Progenitor cell of endocrine pancreas (in vitro differentiated cells): ENCODE measurements around the gene BHLHE23. TPM values are rescaled to one million over a fixed set of nuclear protein-coding genes. Genes with fewer than 3 reads are reported as not detected.

Experiments
- DNase-seq: peaks from one replicate; pipeline ENCODE4 v3.0.0; 2021; ENCODE audit warnings: low spot score; ENCODE audit not compliant: unreplicated experiment
- H3K27ac Mint-ChIP-seq: 2 replicates; pipeline ENCODE4 v1.8.0; 2021; ENCODE audit warnings: mild to moderate bottlenecking, moderate library complexity, mixed read lengths
- H3K27me3 Mint-ChIP-seq: 2 replicates; pipeline ENCODE4 v1.8.0; 2021; ENCODE audit warnings: mixed read lengths
- H3K36me3 Mint-ChIP-seq: 2 replicates; pipeline ENCODE4 v1.8.0; 2022; ENCODE audit warnings: mixed read lengths; ENCODE audit not compliant: insufficient read depth
- H3K4me1 Mint-ChIP-seq: 2 replicates; pipeline ENCODE4 v1.8.0; 2021; ENCODE audit warnings: low read depth, mixed read lengths
- H3K4me3 Mint-ChIP-seq: 2 replicates; pipeline ENCODE4 v1.8.0; 2021; ENCODE audit warnings: low read depth, mild to moderate bottlenecking, moderate library complexity, mixed read lengths
- H3K9me3 Mint-ChIP-seq: 2 replicates; pipeline ENCODE4 v1.8.0; 2021; ENCODE audit warnings: low read depth, mixed read lengths
- CTCF ChIP-seq: fragments of 200-600 bp; sonication (generic); IDR thresholded peaks from one replicate; pipeline ENCODE4 v1.5.0; 2021; ENCODE audit warnings: antibody characterized with exemption, mild to moderate bottlenecking; ENCODE audit not compliant: unreplicated experiment
- total RNA-seq: library from RNA; stranded (reverse); gene quantifications from 2 replicates; pipeline ENCODE4 v1.2.1, GENCODE V29; 2021

Gene BHLHE23
- total RNA-seq, 1 donor from 2014 or later = not detected

- H3K27ac Mint-ChIP-seq = no peak overlapping the region
- no peak for DNase-seq
- H3K9me3 Mint-ChIP-seq = no peaks in the 10 kb centered on the region
- no peak for TF ChIP-seq CTCF
- H3K36me3 Mint-ChIP-seq = no peaks in the 10 kb centered on the region
- H3K4me3 Mint-ChIP-seq = no peak overlapping the region
- H3K27me3 Mint-ChIP-seq = peaks cover 75% of the 10 kb centered on the region
- H3K4me1 Mint-ChIP-seq = no peaks in the 10 kb centered on the region
Observed at GRCh38 chr20:63003546-63003945, 3.2 kb downstream of the BHLHE23 start.

- Mint-ChIP-seq H3K4me1 (no peaks in the 10 kb centered on the region), H3K27ac (no peak overlapping the region), H3K4me3 (no peak overlapping the region), H3K9me3 (no peaks in the 10 kb centered on the region), H3K36me3 (no peaks in the 10 kb centered on the region), H3K27me3 (peaks cover 76% of the 10 kb centered on the region)
- no peak for TF ChIP-seq CTCF
- no peak for DNase-seq
Observed at GRCh38 chr20:63002511-63002910, 4.3 kb downstream of the BHLHE23 start.

- Mint-ChIP-seq H3K36me3 (no peaks in the 10 kb centered on the region), H3K4me3 (no peak overlapping the region), H3K27ac (no peak overlapping the region), H3K4me1 (no peaks in the 10 kb centered on the region), H3K9me3 (no peaks in the 10 kb centered on the region), H3K27me3 (peaks cover 83% of the 10 kb centered on the region)
- TF ChIP-seq CTCF = no peak
- DNase-seq = no peak
Observed at GRCh38 chr20:63000958-63001357, 5.8 kb downstream of the BHLHE23 start.

GRCh38 chr20:63000036-63000435 lies 6.7 kb downstream of the BHLHE23 start:
- TF ChIP-seq CTCF = no peak
- H3K27ac Mint-ChIP-seq = no peak overlapping the region
- H3K4me1 Mint-ChIP-seq = no peaks in the 10 kb centered on the region
- no peak overlapping the region for H3K4me3 Mint-ChIP-seq
- H3K27me3 Mint-ChIP-seq = peaks cover 83% of the 10 kb centered on the region
- DNase-seq = no peak
- H3K36me3 Mint-ChIP-seq = no peaks in the 10 kb centered on the region
- H3K9me3 Mint-ChIP-seq = no peaks in the 10 kb centered on the region

- peaks cover 83% of the 10 kb centered on the region for H3K27me3 Mint-ChIP-seq
- DNase-seq = no peak
Observed at GRCh38 chr20:62999580-62999979, 7.2 kb downstream of the BHLHE23 start.

More at GRCh38 chr20:62999580-62999979, 7.2 kb downstream of the BHLHE23 start:
- no peaks in the 10 kb centered on the region for H3K36me3 Mint-ChIP-seq
- no peaks in the 10 kb centered on the region for H3K9me3 Mint-ChIP-seq
- TF ChIP-seq CTCF = no peak
- no peak overlapping the region for H3K4me3 Mint-ChIP-seq
- no peak overlapping the region for H3K27ac Mint-ChIP-seq
- no peaks in the 10 kb centered on the region for H3K4me1 Mint-ChIP-seq
